Ammon's horn (tissue), 1 donor: ENCODE measurements around the gene DAGLA.

Source experiments
- DNase-seq: peaks from one replicate; pipeline ENCODE4 v3.0.0-alpha.2; 2016; ENCODE audit warnings: low spot score

DAGLA gene

GRCh38 chr11:61765550-61766253 lies 85.5 kb downstream of the DAGLA start:
- DNase-seq: no peak

- DNase-seq: no peak
Observed at GRCh38 chr11:61766353-61766841, 86.2 kb downstream of the DAGLA start.

DNA sequence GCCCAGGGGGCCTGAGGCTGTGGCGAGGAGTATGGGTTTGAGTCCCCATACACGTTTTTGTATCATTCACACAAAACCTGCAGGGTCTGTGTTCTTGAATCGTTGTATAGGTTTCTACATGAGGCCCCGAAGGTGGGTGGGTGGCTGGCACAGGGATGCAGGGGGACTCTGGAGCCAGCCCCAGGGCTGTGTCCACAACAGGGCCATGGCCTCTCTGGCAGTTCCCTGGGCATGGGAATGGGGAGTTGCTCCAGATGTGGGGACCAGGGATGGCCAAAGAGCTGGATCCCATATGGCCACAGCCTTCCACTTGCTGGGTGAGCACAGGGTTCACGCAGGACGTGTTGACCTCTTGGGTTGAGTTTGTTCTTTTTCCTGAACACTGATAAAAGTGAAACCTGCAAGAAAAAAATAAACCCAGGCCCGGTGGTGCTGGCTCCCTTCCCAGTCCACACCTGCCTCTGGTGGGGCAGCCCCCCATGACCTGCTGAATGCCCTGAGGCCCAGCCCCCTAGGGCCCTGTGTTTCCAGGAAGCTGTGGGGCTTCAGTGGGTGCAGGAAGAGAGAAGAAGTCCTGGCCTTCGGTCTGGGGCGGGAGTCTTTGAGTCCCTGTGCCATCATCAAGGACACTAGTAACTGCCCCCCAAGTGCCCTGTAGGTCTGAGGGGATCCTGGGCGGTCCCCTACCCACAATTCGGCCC lies 88.3 kb downstream of the DAGLA start:
- DNase-seq: no peak

DNA sequence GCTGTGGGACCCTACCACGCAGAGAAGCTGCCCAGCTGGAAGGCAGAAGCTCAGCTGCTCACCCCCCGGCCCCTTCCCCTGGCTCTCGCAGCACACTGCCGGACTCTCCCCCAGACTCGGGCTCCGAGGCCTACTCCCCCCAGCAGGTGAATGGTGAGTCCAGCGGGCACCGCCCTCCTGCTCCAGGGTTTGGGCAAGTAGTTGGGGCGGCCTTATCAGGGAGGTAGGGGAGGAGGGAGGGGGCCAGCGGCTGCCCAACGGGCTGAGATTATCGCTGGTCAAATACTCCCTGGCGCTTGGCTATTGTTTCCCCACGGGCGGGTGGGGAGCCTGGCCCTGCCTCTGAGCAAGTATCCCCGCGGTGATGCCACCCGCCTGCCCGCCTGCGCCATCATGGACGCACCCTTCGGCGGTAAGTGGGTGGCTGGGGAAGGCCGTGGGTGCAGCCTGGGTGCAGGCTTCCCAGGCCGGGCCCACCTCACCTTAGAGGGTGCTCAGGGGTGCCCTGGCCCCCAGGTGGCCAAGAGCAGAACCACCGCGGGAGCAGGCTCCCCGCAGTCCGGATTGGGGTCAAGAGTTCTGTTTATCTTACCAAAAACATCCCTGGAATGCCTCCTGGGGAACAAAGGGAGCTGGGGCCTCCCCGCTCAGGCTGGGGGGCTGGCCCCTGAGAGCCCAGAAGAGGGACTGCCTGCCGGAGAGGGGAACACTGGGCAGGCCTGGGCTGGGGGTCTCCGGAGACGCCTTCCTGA lies 89.2 kb downstream of the DAGLA start:
- no peak for DNase-seq

- no peak for DNase-seq
Observed at GRCh38 chr11:61769946-61770683, 89.9 kb downstream of the DAGLA start.

- DNase-seq: no peak
Observed at GRCh38 chr11:61771195-61771894, 91.2 kb downstream of the DAGLA start.

DNA sequence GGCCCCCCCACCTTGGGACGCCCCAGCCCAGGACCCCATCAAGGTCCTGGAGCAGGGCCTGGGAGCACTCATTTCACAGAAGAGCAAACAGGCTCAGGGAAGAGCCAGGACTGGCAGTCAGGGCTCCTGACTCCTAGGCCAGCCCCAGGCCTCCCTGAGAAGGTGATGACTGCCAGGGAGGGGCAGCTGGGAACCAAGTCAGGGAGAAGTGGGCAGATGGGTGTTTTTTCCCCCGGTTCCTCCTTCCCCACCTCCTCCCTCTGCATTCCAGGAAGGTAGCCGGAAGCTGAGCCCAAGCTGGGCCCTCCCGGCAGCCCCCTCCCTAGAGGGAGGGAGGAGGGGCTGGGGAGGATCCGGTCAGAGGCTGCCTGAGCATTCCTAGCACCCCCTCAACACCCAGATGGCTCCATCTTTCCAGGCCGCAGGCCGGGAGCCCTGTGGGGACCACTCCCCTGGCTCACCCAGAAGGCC lies 91.8 kb downstream of the DAGLA start:
- no peak for DNase-seq

DNA sequence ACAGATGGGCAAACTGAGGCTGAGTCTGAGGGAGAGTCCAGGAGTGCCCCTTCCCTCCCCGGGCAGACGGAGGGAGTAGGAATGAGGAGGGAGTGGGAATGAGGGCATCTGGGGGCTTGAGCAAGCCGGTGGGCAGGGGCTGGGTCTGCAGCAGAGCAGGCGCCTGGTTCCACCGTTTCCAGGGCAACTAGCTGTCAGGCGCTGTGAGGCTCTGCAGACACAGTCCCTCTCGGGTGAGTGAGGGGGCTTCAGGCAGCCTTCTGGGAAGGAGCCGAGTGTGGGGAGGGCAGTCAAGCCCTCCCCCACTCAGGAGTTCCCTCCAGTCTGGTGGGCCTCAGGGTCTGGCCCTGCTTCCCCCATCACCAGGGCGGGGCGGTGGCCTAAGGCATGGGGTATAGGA lies 93.2 kb downstream of the DAGLA start:
- no peak for DNase-seq

- no peak for DNase-seq
Observed at GRCh38 chr11:61773809-61774208, 93.6 kb downstream of the DAGLA start.

DNA sequence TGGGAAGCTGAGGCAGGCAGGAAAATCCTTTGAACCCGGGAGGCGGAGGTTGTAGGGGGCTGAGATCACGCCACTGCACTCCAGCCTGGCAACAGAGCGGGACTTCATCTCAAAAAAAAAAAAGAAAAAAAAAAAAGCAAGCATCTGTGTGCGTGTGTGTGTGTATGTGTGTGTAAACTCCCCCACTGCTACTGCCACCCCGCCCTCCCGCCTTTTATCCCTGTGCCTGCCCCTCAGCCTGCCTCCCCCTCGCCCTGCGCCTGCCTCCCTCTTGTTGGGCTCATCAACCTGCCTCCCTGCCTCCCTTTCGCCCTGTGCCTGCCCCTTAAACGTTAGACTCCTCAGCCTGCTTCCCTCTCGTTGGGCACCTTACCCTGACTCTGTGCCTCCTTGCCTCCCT lies 94.2 kb downstream of the DAGLA start:
- DNase-seq: peak; percentile 57

DNA sequence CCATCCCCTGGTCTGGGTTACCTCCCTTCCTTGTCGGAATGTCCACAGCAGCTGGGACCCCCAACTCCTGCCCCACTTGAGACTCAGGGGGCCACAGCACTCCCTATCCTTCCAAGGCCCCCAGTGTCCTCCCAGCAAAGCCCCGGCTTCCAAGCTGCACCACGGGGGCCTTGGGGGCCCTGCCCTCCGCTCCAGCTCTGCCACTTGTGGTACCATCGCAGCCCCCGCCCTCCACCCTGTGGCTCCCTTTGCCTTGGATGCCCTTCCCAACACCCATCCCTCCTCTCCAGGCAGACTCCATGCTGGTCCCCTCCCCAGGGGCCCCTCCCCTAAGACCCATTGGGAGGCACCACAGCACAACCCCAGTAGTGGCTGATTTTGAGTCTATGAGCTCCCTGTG lies 94.9 kb downstream of the DAGLA start:
- no peak for DNase-seq

GRCh38 chr11:61775606-61776554 lies 95.7 kb downstream of the DAGLA start:
- DNase-seq: no peak

GRCh38 chr11:61776561-61777075 lies 96.4 kb downstream of the DAGLA start:
- peak; percentile 62 for DNase-seq

GRCh38 chr11:61777234-61778090 lies 97.3 kb downstream of the DAGLA start:
- DNase-seq: no peak

GRCh38 chr11:61778357-61778886 lies 98.2 kb downstream of the DAGLA start:
- DNase-seq: no peak

DNA sequence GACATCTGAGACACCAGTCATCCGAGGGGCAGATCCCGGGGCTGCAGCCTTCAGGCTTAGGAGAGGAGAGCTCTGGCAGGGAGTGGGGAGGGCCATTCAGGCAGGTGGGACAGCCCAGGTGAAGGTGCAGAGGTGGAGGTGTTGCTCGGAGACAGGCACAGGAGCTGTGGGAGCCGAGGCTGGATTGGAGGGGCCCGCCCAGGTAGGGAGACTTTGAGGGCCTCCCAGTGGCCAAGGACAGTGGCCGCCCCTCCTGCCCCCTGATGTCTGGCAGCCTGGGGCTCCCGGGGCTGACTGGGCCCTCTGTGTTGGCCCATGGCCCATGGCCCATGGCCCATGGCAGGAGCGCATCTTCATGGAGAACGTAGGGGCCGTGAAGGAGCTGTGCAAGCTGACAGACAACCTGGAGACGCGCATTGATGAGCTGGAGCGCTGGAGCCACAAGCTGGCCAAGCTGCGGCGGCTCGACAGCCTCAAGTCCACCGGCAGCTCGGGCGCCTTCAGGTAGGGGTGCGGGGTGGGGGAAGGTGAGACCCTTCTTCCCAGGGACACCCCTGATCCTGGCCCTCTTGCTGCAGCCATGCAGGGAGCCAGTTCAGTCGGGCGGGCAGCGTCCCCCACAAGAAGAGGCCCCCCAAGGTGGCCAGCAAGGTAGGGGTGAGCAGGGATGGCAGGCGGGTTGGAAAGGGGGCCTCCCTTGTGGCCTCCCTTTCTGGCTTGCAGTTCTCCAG lies 98.9 kb downstream of the DAGLA start:
- no peak for DNase-seq

DNA sequence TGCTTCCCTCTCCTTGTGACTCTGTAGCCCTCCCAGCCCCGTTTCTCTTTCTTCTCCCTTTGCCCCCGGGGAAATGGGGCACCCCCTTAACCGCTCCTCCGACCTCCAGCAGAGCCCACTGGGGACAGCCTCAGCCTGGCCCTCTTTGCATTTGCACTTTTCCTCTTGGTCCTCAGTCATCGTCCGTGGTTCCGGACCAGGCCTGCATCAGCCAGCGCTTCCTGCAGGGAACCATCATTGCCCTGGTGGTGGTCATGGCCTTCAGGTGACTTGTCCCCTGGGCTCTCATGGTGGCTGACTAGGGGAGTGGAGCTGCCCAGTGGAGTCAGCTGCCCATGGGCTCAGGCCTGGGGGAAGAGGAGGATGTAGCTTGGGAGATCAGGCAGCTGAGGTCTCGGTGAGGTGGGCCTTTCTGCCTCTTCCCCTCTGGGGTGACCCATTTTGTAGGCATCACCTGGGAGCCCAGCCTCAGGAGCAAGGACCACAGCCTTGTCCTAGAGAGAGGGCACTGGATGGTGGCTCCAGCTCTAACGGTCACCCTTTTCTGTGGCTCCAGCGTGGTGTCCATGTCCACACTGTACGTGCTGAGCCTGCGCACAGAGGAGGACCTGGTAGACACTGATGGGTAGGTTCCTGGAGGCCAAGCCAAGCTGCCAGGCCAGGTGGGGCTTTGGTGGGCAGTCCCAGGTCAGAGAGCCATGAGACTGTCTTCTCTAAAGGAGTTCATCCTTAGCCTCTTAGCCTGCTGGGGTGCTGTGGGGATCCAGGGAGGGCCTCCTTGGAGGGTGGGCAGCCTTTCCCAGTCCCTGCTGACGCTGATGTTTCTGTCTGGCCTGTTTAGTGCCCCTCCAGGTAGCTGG lies 99.7 kb downstream of the DAGLA start:
- no peak for DNase-seq
